ENCODE data around the gene NLGN1. TPM values are rescaled to one million over a fixed set of nuclear protein-coding genes. Genes with fewer than 3 reads are reported as not detected.

NLGN1 gene
- total and polyA plus RNA-seq, 7 experiments from 2014 or later: not detected

- ATAC-seq (no peak), DNase-seq (no peak)
- H3K27me3 Mint-ChIP-seq: no peaks in the 10 kb centered on the region
- ChIA-PET CTCF (no interaction called here), POLR2A (no interaction called here)
- no peak overlapping the region for H3K4me3 Mint-ChIP-seq
- intact Hi-C loops (cut with micrococcal nuclease): no loop called here
- H3K27me3 ChIP-seq (ENCODE audit: control insufficient read depth in 2 of 2, insufficient read depth in 2 of 2, low read length in 2 of 2): no peaks in the 10 kb centered on the region
- H3K4me1 ChIP-seq (ENCODE audit: control insufficient read depth in 2 of 2, insufficient read depth in 2 of 2, low read length in 2 of 2): no peaks in the 10 kb centered on the region
- H3K27ac Mint-ChIP-seq: no peak overlapping the region
- H3K4me1 Mint-ChIP-seq: no peaks in the 10 kb centered on the region
- no peak overlapping the region for H3K4me3 ChIP-seq (ENCODE audit: low read length)
- H3K36me3 ChIP-seq (ENCODE audit: control insufficient read depth in 2 of 3, insufficient read depth in 3 of 3, low read length in 3 of 3): no peaks in the 10 kb centered on the region
- no peak overlapping the region for H3K27ac ChIP-seq (ENCODE audit: low read depth, low read length)
- no peaks in the 10 kb centered on the region for H3K9me3 ChIP-seq (ENCODE audit: control insufficient read depth in 2 of 3, low read length in 3 of 3)
- no peaks in the 10 kb centered on the region for H3K9me3 Mint-ChIP-seq
- no peaks in the 10 kb centered on the region for H3K36me3 Mint-ChIP-seq
Measured at GRCh38 chr3:173753593-173753992, 356.0 kb downstream of the NLGN1 start.

GRCh38 chr3:173755161-173755560, 357.6 kb downstream of the NLGN1 start:
- ChIA-PET CTCF (no interaction called here), POLR2A (no interaction called here)
- Mint-ChIP-seq H3K36me3 (no peaks in the 10 kb centered on the region), H3K9me3 (peaks cover 0 to 2% (median 0%) of the 10 kb centered on the region in 11 donors), H3K4me3 (no peak overlapping the region), H3K4me1 (no peaks in the 10 kb centered on the region), H3K27me3 (no peaks in the 10 kb centered on the region), H3K27ac (no peak overlapping the region)
- ATAC-seq (no peak), DNase-seq (no peak)
- no peaks in the 10 kb centered on the region for H3K36me3 ChIP-seq (ENCODE audit: control insufficient read depth in 2 of 3, insufficient read depth in 3 of 3, low read length in 3 of 3)
- no peak overlapping the region for H3K4me3 ChIP-seq (ENCODE audit: low read length)
- H3K27me3 ChIP-seq (ENCODE audit: control insufficient read depth in 2 of 2, insufficient read depth in 2 of 2, low read length in 2 of 2): no peaks in the 10 kb centered on the region
- H3K4me1 ChIP-seq (ENCODE audit: control insufficient read depth in 2 of 2, insufficient read depth in 2 of 2, low read length in 2 of 2): no peaks in the 10 kb centered on the region
- H3K9me3 ChIP-seq (ENCODE audit: control insufficient read depth in 2 of 3, low read length in 3 of 3): no peaks in the 10 kb centered on the region
- H3K27ac ChIP-seq (ENCODE audit: low read depth, low read length): no peak overlapping the region
- intact Hi-C loops (cut with micrococcal nuclease): no loop called here

- H3K27ac Mint-ChIP-seq: no peak overlapping the region
- Histone ChIP-seq H3K27ac (ENCODE audit: low read depth, low read length) (no peak overlapping the region), H3K27me3 (ENCODE audit: control insufficient read depth in 2 of 2, insufficient read depth in 2 of 2, low read length in 2 of 2) (no peaks in the 10 kb centered on the region), H3K4me1 (ENCODE audit: control insufficient read depth in 2 of 2, insufficient read depth in 2 of 2, low read length in 2 of 2) (no peaks in the 10 kb centered on the region), H3K9me3 (ENCODE audit: control insufficient read depth in 2 of 3, low read length in 3 of 3) (no peaks in the 10 kb centered on the region), H3K36me3 (ENCODE audit: control insufficient read depth in 2 of 3, insufficient read depth in 3 of 3, low read length in 3 of 3) (no peaks in the 10 kb centered on the region), H3K4me3 (ENCODE audit: low read length) (no peak overlapping the region)
- no peak for DNase-seq
- H3K36me3 Mint-ChIP-seq: no peaks in the 10 kb centered on the region
- no peaks in the 10 kb centered on the region for H3K4me1 Mint-ChIP-seq
- ChIA-PET POLR2A (no interaction called here), CTCF (no interaction called here)
- no peak overlapping the region for H3K4me3 Mint-ChIP-seq
- no peak for ATAC-seq
- no peaks in the 10 kb centered on the region for H3K27me3 Mint-ChIP-seq
- intact Hi-C loops (cut with micrococcal nuclease): no loop called here
- peaks cover 0 to 8% (median 0%) of the 10 kb centered on the region in 11 donors for H3K9me3 Mint-ChIP-seq
Measured at GRCh38 chr3:173761161-173761560, 363.6 kb downstream of the NLGN1 start.

- no peaks in the 10 kb centered on the region for H3K36me3 ChIP-seq (ENCODE audit: control insufficient read depth in 2 of 3, insufficient read depth in 3 of 3, low read length in 3 of 3)
- no peak overlapping the region for H3K4me3 Mint-ChIP-seq
- peaks cover 0 to 15% (median 1%) of the 10 kb centered on the region in 11 donors for H3K9me3 Mint-ChIP-seq
- H3K9me3 ChIP-seq (ENCODE audit: control insufficient read depth in 2 of 3, low read length in 3 of 3): no peaks in the 10 kb centered on the region
- H3K27ac ChIP-seq (ENCODE audit: low read depth, low read length): no peak overlapping the region
- no peaks in the 10 kb centered on the region for H3K4me1 ChIP-seq (ENCODE audit: control insufficient read depth in 2 of 2, insufficient read depth in 2 of 2, low read length in 2 of 2)
- no peak overlapping the region for H3K27ac Mint-ChIP-seq
- ChIA-PET CTCF (no interaction called here), POLR2A (no interaction called here)
- no peak for ATAC-seq
- no peaks in the 10 kb centered on the region for H3K36me3 Mint-ChIP-seq
- no peaks in the 10 kb centered on the region for H3K27me3 ChIP-seq (ENCODE audit: control insufficient read depth in 2 of 2, insufficient read depth in 2 of 2, low read length in 2 of 2)
- no peaks in the 10 kb centered on the region for H3K27me3 Mint-ChIP-seq
- no peaks in the 10 kb centered on the region for H3K4me1 Mint-ChIP-seq
- intact Hi-C loops (cut with micrococcal nuclease): no loop called here
- DNase-seq: no peak
- no peak overlapping the region for H3K4me3 ChIP-seq (ENCODE audit: low read length)
Measured at GRCh38 chr3:173762501-173762900, 365.0 kb downstream of the NLGN1 start.

GRCh38 chr3:173770011-173770410, 372.5 kb downstream of the NLGN1 start:
- Mint-ChIP-seq H3K36me3 (no peaks in the 10 kb centered on the region), H3K4me3 (no peak overlapping the region), H3K27me3 (no peaks in the 10 kb centered on the region), H3K4me1 (no peaks in the 10 kb centered on the region), H3K27ac (no peak overlapping the region), H3K9me3 (peaks cover 0 to 20% (median 2%) of the 10 kb centered on the region in 11 donors)
- no peaks in the 10 kb centered on the region for H3K4me1 ChIP-seq (ENCODE audit: control insufficient read depth in 2 of 2, insufficient read depth in 2 of 2, low read length in 2 of 2)
- H3K27ac ChIP-seq (ENCODE audit: low read depth, low read length): no peak overlapping the region
- H3K9me3 ChIP-seq (ENCODE audit: control insufficient read depth in 2 of 3, low read length in 3 of 3): no peaks in the 10 kb centered on the region
- ChIA-PET POLR2A (no interaction called here), CTCF (interaction anchor here (0.6 kb wide), 1 partner anchor 284 kb away, joined by 3 read pairs; no protein-coding TSS in a partner anchor)
- no peaks in the 10 kb centered on the region for H3K36me3 ChIP-seq (ENCODE audit: control insufficient read depth in 2 of 3, insufficient read depth in 3 of 3, low read length in 3 of 3)
- no peak for ATAC-seq
- intact Hi-C loops (cut with micrococcal nuclease): no loop called here
- DNase-seq: no peak
- no peaks in the 10 kb centered on the region for H3K27me3 ChIP-seq (ENCODE audit: control insufficient read depth in 2 of 2, insufficient read depth in 2 of 2, low read length in 2 of 2)
- H3K4me3 ChIP-seq (ENCODE audit: low read length): no peak overlapping the region

GRCh38 chr3:173770796-173771573, 373.4 kb downstream of the NLGN1 start:
- no peak for ATAC-seq
- H3K9me3 Mint-ChIP-seq: peaks cover 0 to 14% (median 2%) of the 10 kb centered on the region in 11 donors
- Histone ChIP-seq H3K4me3 (ENCODE audit: low read length) (no peak overlapping the region), H3K9me3 (ENCODE audit: control insufficient read depth in 2 of 3, low read length in 3 of 3) (no peaks in the 10 kb centered on the region), H3K27ac (ENCODE audit: low read depth, low read length) (no peak overlapping the region), H3K4me1 (ENCODE audit: control insufficient read depth in 2 of 2, insufficient read depth in 2 of 2, low read length in 2 of 2) (no peaks in the 10 kb centered on the region), H3K27me3 (ENCODE audit: control insufficient read depth in 2 of 2, insufficient read depth in 2 of 2, low read length in 2 of 2) (no peaks in the 10 kb centered on the region), H3K36me3 (ENCODE audit: control insufficient read depth in 2 of 3, insufficient read depth in 3 of 3, low read length in 3 of 3) (no peaks in the 10 kb centered on the region)
- POLR2A ChIA-PET: no interaction called here
- DNase-seq: no peak
- no peaks in the 10 kb centered on the region for H3K4me1 Mint-ChIP-seq
- CTCF ChIA-PET: no interaction called here
- intact Hi-C loops (cut with micrococcal nuclease): no loop called here
- no peaks in the 10 kb centered on the region for H3K27me3 Mint-ChIP-seq
- H3K27ac Mint-ChIP-seq: no peak overlapping the region
- no peak overlapping the region for H3K4me3 Mint-ChIP-seq
- H3K36me3 Mint-ChIP-seq: no peaks in the 10 kb centered on the region

- intact Hi-C loops (cut with micrococcal nuclease): no loop called here
- CTCF ChIA-PET: no interaction called here
- H3K36me3 Mint-ChIP-seq: no peaks in the 10 kb centered on the region
- H3K27me3 ChIP-seq (ENCODE audit: control insufficient read depth in 2 of 2, insufficient read depth in 2 of 2, low read length in 2 of 2): no peaks in the 10 kb centered on the region
- H3K9me3 Mint-ChIP-seq: peaks cover 0 to 10% (median 0%) of the 10 kb centered on the region in 11 donors
- no peaks in the 10 kb centered on the region for H3K9me3 ChIP-seq (ENCODE audit: control insufficient read depth in 2 of 3, low read length in 3 of 3)
- H3K36me3 ChIP-seq (ENCODE audit: control insufficient read depth in 2 of 3, insufficient read depth in 3 of 3, low read length in 3 of 3): no peaks in the 10 kb centered on the region
- no peak overlapping the region for H3K4me3 Mint-ChIP-seq
- DNase-seq: no peak
- H3K27me3 Mint-ChIP-seq: no peaks in the 10 kb centered on the region
- POLR2A ChIA-PET: no interaction called here
- no peaks in the 10 kb centered on the region for H3K4me1 ChIP-seq (ENCODE audit: control insufficient read depth in 2 of 2, insufficient read depth in 2 of 2, low read length in 2 of 2)
- no peak overlapping the region for H3K27ac Mint-ChIP-seq
- no peak for ATAC-seq
- H3K4me1 Mint-ChIP-seq: no peaks in the 10 kb centered on the region
- no peak overlapping the region for H3K4me3 ChIP-seq (ENCODE audit: low read length)
- H3K27ac ChIP-seq (ENCODE audit: low read depth, low read length): no peak overlapping the region
Measured at GRCh38 chr3:173773800-173774199, 376.3 kb downstream of the NLGN1 start.
